Activated T-helper 9 cell treated with anti-CD3 and anti-CD28 coated beads, Interleukin-2, amount 50 U/mL, for 16 hours (primary cell): ENCODE measurements around the gene PMF1.
A peak's percentile ranks its signal among the peaks of the same experiment; 100 is the strongest.

ENCODE experiments used
- DNase-seq: peaks from one replicate; pipeline ENCODE4 v3.0.0-alpha.2; 2020; ENCODE audit warnings: low read depth

The PMF1 gene

GRCh38 chr1:156266051-156266450 is 53.2 kb downstream of the PMF1 start:
- no peak for DNase-seq

GRCh38 chr1:156268336-156268735 is 55.5 kb downstream of the PMF1 start:
- DNase-seq = no peak

GRCh38 chr1:156270314-156270713 is 57.5 kb downstream of the PMF1 start:
- no peak for DNase-seq

DNA sequence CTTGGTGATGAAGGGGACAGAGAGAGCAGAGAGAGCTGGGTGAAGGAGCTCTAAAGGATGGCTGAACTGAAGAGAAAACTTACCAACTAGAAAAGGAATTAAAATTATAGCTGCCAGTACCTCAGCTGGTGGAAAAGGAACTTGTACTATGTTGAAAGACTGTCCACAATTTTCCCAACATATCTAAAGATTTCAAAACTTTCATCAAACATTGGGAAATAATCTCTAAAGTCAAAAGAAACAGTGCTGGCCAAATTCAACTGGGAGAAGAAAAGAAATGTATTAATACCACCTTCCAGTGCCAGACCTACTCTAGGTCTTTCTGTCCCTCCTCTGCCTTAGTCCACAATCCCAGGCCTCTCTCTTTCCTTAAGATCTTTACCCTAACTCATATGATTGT is 63.7 kb downstream of the PMF1 start:
- no peak for DNase-seq

DNA sequence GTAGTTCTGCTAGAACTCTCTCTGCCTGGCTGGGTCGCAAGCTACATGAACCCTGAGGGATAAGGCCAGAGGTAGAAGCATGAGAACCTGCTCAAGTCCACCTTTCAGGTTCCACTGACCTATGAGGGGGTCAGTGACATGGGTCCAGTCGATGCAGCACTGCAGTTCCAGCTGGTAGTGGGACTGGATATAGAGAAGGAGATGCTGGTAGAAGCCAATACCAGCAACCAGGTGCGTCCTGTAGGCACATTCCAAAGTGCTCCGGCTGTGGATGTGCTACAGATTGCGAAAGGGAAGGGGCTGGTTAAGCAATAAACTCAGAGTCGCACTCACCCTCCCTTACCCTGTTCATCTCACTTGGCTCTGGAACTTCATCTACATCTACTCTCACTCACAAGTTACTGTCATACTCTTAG is 64.2 kb downstream of the PMF1 start:
- DNase-seq = no peak

GRCh38 chr1:156279837-156280236 is 67.0 kb downstream of the PMF1 start:
- DNase-seq = no peak

DNA sequence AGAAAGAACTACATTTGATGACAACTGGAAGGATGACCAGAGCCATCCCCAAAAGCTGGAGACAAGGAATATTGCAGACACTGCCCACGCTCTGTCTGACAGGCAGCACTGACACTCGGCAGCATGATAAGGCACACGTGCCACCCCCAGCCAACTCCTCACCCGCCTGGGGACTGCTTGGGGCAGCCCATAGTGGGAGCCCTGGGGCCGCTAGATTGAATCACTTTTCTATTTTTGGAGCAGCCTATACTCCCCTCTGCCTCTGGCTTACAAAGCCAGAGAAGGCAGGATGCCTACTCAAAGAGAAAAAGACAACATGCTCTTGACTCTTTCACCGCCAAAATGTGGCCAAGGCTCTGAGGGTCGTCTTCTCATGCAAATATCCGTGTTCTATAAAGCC is 68.5 kb downstream of the PMF1 start:
- DNase-seq = peak; percentile 25

- DNase-seq = no peak
These were observed 69.1 kb downstream of the PMF1 start for GRCh38 chr1:156281693-156282478.

GRCh38 chr1:156282479-156283222 is 69.8 kb downstream of the PMF1 start, which contains the start of gene SMG5:
TSS of gene SMG5 (minus strand) at chr1:156282825. CDS start at chr1:156282680, 145 bp downstream.
- peak; percentile 89 for DNase-seq

DNA sequence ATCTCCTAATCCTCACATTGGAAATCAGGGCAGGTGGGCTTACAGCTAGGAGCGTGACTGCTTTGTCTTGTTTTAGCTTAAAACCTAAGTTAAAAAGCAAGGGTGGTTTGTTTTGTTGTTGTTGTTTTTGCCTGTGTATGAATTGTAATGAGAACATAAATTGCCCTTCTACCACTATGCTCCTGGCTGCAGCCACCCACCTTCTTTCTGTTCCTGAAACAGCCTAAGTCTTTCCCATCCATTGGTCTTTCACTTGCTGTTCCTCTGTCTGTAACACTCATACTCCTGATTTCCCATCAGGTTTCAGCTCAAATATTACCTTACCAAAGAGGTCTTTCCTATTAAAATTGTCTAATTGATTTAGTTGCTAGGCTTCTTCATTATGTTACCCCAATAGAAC is 70.7 kb downstream of the PMF1 start:
- DNase-seq = no peak

- DNase-seq = no peak
These were observed 71.3 kb downstream of the PMF1 start, which contains the start of gene TMEM79 for GRCh38 chr1:156284112-156284511. TSS of gene TMEM79 (plus strand) at chr1:156284325. CDS start at chr1:156285227, 902 bp downstream.

GRCh38 chr1:156284757-156285156 is 72.0 kb downstream of the PMF1 start:
- DNase-seq = no peak

- DNase-seq = no peak
These were observed 72.6 kb downstream of the PMF1 start for GRCh38 chr1:156285437-156285836.

DNA sequence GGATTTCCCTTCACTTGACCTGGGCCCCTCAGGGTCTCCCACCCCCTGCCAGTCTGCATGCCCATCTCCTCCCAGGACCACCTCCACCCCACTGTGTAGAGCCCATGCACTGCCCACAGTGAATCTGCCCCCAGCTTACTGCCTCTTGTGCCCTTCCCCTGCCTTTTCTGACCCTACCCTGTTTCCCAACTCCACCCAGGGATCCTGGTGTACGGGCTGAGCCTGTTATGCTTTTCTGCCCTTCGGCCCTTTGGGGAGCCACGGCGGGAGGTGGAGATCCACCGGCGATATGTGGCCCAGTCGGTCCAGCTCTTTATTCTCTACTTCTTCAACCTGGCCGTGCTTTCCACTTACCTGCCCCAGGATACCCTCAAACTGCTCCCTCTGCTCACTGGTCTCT is 73.3 kb downstream of the PMF1 start:
- no peak for DNase-seq
